ENCODE results near the gene PPP2R2B.

The PPP2R2B gene

GRCh38 chr5:146917931-146918330, 39.4 kb upstream of the PPP2R2B start:
- no peak for TF ChIP-seq CTCF (IDR thresholded peaks at IDR 0.05)
- no peak overlapping the region for H3K27ac ChIP-seq
- no peaks in the 10 kb centered on the region for H3K36me3 ChIP-seq
- no peak overlapping the region for H3K4me3 ChIP-seq (ENCODE audit: low read depth in 1 of 2, low read length in 1 of 2)
- H3K9me3 ChIP-seq = no peaks in the 10 kb centered on the region
- no peaks in the 10 kb centered on the region for H3K4me1 ChIP-seq (ENCODE audit: control insufficient read depth in 1 of 2, insufficient read depth in 1 of 2, low read depth in 1 of 2, low read length in 1 of 2)
- H3K27me3 ChIP-seq = no peaks in the 10 kb centered on the region

GRCh38 chr5:146912874-146913273, 34.3 kb upstream of the PPP2R2B start:
- TF ChIP-seq CTCF (IDR thresholded peaks at IDR 0.05) = no peak
- no peaks in the 10 kb centered on the region for H3K36me3 ChIP-seq
- H3K4me1 ChIP-seq (ENCODE audit: control insufficient read depth in 1 of 2, insufficient read depth in 1 of 2, low read depth in 1 of 2, low read length in 1 of 2) = no peaks in the 10 kb centered on the region
- H3K27ac ChIP-seq = no peak overlapping the region
- H3K4me3 ChIP-seq (ENCODE audit: low read depth in 1 of 2, low read length in 1 of 2) = no peak overlapping the region
- H3K27me3 ChIP-seq = no peaks in the 10 kb centered on the region
- H3K9me3 ChIP-seq = no peaks in the 10 kb centered on the region

GRCh38 chr5:146910239-146910638, 31.7 kb upstream of the PPP2R2B start:
- no peaks in the 10 kb centered on the region for H3K27me3 ChIP-seq
- H3K4me3 ChIP-seq (ENCODE audit: low read depth in 1 of 2, low read length in 1 of 2) = no peak overlapping the region
- no peaks in the 10 kb centered on the region for H3K36me3 ChIP-seq
- no peak for TF ChIP-seq CTCF (IDR thresholded peaks at IDR 0.05)
- H3K9me3 ChIP-seq = no peaks in the 10 kb centered on the region
- H3K27ac ChIP-seq = no peak overlapping the region
- no peaks in the 10 kb centered on the region for H3K4me1 ChIP-seq (ENCODE audit: control insufficient read depth in 1 of 2, insufficient read depth in 1 of 2, low read depth in 1 of 2, low read length in 1 of 2)

GRCh38 chr5:146909255-146910068, 30.9 kb upstream of the PPP2R2B start:
- H3K9me3 ChIP-seq = no peaks in the 10 kb centered on the region
- no peak overlapping the region for H3K27ac ChIP-seq
- H3K36me3 ChIP-seq = no peaks in the 10 kb centered on the region
- no peaks in the 10 kb centered on the region for H3K4me1 ChIP-seq (ENCODE audit: control insufficient read depth in 1 of 2, insufficient read depth in 1 of 2, low read depth in 1 of 2, low read length in 1 of 2)
- no peak overlapping the region for H3K4me3 ChIP-seq (ENCODE audit: low read depth in 1 of 2, low read length in 1 of 2)
- TF ChIP-seq CTCF (IDR thresholded peaks at IDR 0.05) = no peak
- H3K27me3 ChIP-seq = no peaks in the 10 kb centered on the region

- Histone ChIP-seq H3K36me3 (no peaks in the 10 kb centered on the region), H3K4me3 (ENCODE audit: low read depth in 1 of 2, low read length in 1 of 2) (no peak overlapping the region), H3K27ac (no peak overlapping the region), H3K9me3 (no peaks in the 10 kb centered on the region), H3K27me3 (no peaks in the 10 kb centered on the region), H3K4me1 (ENCODE audit: control insufficient read depth in 1 of 2, insufficient read depth in 1 of 2, low read depth in 1 of 2, low read length in 1 of 2) (no peaks in the 10 kb centered on the region)
- TF ChIP-seq CTCF (IDR thresholded peaks at IDR 0.05) = no peak
These were observed 28.2 kb upstream of the PPP2R2B start for GRCh38 chr5:146906803-146907202.

Measured in neutrophil (primary cell).